ENCODE data around the gene CD4.
A peak's percentile ranks its signal among the peaks of the same experiment; 100 is the strongest.
"Not testable (repeated sequence)": the region's sequence is repeated elsewhere in the genome, so short reads cannot be mapped to it uniquely, and the experiment has no call there.

CD4 gene

DNA sequence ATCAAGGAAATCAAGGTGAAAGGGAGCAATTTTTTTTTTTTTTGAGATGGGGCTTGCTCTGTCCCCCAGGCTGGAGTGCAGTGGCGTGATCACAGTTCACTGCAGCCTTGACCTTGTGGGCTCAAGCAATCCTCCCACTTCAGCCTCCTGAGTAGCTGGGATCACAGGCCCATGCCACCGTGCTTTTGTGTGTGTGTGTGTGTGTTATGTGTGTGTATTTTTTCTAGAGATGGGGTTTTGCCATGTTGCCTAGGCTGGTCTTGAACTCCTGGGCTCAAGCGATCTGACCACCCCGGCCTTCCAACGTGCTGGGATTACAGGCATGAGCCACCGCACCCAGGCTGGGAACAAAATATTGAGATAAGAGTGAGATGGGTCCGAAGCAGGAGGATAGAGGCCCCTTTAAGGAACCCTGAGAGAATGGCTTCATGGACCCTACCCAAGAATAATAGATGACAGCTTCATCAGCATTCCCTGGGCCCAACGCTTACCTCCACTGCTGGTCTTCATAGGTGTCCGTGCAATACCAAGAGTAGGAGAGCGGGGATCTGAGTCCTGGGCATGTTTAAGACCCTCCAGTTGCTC is 60.7 kb downstream of the CD4 start:
- DNase-seq, result no peak

DNA sequence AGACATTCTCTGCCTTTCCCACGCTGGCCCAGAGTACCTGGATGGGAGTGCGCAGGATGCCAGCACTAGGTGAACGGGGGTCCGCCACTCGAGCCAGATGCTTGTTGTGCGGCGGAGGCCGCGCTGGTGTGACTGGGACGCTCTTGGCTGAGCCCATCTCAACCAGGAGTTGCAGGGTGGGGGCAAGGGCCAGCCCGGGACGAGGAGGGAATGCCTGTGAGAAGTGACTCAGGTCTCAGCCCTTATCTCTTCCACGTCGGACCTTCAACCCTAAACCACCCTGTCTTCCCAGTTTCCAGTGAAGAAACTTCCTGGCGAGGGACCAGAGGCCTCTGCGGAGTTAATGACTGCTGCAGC is 61.4 kb downstream of the CD4 start:
- DNase-seq, result no peak

DNA sequence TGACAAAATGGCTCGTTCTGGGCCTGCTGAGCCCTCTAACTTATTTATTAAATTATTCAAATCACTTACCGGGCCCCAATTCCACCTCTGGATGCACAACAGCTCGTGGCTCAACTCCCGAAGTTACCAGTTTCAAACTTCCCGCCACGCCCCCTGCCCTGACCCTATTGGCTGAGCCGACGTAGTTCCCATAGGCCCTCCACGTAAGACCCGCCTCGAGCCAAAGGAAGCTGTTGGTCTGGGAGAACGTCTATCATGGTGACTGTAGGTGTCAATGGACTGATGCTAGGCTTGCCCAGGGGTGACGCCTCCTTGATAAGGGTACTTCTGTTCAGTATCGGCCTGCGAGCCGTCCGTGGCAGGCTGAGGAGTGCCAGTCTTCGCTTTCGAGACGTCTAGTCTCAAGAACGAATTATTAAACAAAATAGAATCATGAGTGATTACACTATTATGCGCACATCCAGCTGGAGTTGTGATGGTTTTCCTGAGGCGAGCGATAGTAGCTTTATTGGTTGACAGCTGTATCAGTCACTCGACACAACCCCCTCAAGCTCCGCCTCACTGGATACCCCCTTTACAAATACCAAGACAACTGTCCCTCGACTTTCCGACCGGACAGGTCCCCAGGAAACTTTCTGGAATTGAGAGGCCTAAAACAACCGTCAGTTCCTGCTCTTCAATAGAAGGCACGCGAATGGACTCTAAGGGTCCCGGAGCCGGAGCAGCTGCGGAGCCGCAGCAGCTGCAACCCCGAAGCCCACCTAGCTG is 62.0 kb downstream of the CD4 start, which contains the start of gene CDCA3:
TSS of gene CDCA3 (minus strand) at position 134 of the 768 bp plus-strand sequence. CDS start 334 bp downstream, outside the sequence.
- peak; percentile 82 for DNase-seq

DNA sequence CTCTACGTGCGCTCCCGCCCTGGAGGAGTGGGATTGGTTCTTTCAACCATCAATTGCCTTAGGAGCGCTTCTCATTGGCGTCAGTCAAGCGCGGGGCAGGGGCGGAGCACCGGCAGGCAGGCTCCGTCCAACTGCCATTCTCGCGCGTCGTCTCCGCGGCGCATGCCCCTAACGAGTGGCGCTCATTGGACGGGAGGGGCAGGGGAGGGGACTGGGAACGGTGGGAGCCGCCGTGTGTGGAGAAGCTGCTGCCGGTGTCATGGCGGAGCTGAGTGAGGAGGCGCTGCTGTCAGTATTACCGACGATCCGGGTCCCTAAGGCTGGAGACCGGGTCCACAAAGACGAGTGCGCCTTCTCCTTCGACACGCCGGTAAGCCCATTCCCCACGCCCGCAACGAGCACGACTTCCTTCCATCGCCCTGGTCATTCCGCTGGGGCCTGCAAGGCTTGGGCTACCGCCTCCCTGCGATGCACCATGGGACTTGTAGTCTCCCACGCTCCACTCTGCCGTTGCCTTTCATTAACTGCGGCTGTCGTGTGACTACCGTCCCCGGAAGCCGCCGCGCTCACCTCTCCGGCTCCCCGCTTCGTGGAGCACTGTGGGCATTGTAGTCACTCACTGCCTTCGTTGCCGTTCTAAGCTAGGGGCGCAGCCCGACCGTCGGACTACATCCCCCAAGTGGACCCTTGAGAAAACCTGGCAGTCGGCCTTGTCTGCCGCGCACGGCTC is 62.8 kb downstream of the CD4 start, which contains the start of gene USP5:
TSS of gene USP5 (plus strand) at position 230 of the 730 bp plus-strand sequence. CDS start at position 260, 30 bp downstream.
- DNase-seq, result peak; percentile 93

- DNase-seq, result no peak
These were observed 63.5 kb downstream of the CD4 start for GRCh38 chr12:6852651-6853354.

DNA sequence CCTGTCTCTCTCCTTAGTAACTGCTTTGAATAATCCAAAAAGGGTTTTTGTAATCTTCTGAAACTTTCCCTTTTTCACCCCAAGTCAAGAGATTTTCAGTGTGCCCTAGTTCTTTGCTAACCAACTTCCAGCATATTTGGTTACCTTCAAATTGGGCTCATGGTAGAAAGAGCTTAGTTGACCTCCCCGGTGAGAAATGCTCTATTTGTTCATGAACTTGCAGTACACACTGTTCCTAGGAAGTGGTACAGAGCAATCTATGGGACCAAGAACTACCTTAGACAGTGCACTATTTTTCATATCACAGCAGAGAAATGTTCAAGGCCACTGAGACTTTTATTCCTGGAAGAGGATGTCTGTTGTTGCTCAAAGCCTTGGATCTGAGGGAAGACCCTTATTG is 64.3 kb downstream of the CD4 start:
- no peak for DNase-seq

- no peak for DNase-seq
These were observed 64.7 kb downstream of the CD4 start for GRCh38 chr12:6854036-6854435.

- no peak for DNase-seq
These were observed 66.0 kb downstream of the CD4 start for GRCh38 chr12:6855322-6855721.

DNA sequence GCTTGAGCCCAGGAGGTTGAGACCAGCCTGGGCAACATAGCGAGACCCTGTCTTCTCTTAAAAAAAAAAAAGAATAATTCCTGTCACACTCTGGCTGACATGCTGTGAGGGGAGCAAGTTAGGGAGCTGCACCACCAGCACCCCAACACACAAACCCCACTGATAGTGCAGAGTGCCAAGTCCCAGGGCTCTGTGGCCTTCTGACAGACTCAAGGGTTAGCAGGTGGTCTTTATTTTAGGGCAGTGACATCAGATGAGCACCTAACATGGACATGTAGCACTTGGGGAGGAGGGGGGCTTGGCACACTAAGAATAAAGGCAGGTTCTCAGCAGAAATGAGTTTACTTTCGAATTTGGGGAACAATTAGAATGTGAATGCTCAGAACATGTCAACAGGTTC is 69.5 kb downstream of the CD4 start:
- DNase-seq, result no peak

- no peak for DNase-seq
These were observed 70.8 kb downstream of the CD4 start for GRCh38 chr12:6860116-6860515.

DNA sequence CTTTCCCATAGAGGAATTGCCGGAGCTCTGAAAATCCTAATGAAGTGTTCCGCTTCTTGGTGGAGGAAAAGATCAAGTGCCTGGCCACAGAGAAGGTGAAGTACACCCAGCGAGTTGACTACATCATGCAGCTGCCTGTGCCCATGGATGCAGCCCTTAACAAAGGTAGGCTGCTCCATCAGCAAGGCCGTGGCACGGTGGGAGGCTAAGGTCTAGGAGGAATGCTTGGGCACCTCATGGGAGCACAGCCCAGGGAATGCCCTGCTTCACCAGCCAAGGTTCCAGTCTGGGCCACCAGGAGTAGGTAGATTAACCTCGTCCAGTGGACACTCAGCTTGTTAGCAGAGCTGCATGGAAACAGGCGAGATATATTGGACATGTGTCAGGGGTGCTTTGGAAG is 71.6 kb downstream of the CD4 start:
- DNase-seq, result no peak

DNA sequence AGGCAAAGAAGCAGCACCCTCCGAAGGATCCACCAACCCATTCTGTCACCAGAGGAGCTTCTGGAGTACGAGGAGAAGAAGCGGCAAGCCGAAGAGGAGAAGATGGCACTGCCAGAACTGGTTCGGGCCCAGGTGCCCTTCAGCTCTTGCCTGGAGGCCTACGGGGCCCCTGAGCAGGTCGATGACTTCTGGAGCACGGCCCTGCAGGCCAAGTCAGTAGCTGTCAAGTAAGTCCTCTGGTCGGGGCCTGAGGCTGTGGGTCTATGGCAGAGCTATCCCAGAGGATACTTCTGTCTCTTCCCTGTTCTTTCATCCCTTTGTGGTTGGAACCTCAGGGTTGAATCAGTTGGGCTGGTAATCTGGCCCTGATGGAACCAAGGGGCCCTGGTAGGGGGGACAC is 72.1 kb downstream of the CD4 start:
- no peak for DNase-seq

DNA sequence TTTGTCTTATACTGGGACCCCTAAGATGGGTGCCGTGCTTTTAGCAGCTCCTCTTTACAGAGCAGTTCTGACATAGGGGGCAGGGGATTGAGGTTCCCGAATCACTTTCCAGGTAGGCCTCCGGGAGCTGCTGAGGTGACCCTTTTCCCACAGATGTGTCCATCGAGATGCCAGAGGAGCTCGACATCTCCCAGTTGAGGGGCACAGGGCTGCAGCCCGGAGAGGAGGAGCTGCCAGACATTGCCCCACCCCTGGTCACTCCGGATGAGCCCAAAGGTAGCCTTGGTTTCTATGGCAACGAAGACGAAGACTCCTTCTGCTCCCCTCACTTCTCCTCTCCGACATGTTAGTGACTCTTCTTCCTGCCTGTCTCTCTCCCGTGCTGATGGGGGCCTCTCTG is 73.7 kb downstream of the CD4 start:
- no peak for DNase-seq

DNA sequence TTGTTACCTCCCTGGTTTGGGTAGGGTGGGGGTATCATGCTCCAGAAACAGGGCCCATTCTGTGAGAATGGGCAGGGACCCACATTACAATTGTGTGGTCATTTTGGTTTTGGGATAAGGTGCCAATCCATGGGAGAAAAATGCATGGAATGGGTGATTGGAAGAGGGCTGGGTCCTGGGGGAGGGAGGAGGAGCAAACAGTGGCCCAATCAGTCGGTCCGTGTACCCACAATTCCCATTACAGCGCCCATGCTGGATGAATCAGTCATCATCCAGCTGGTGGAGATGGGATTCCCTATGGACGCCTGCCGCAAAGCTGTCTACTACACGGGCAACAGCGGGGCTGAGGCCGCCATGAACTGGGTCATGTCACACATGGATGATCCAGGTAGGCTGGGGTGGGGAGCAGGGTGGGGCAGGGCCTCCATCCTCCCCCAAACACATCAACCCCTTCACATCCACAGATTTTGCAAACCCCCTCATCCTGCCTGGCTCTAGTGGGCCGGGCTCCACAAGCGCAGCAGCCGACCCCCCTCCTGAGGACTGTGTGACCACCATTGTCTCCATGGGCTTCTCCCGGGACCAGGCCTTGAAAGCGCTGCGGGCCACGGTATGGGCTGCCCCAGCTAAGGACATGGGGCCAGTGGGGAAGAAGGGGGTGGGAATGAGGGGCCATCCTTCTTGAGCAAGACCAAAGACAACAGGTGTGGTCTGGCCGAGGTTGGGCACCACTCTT is 74.4 kb downstream of the CD4 start:
- DNase-seq, result no peak

- not testable (repeated sequence) for DNase-seq
These were observed 76.0 kb downstream of the CD4 start for GRCh38 chr12:6865307-6865706.

DNA sequence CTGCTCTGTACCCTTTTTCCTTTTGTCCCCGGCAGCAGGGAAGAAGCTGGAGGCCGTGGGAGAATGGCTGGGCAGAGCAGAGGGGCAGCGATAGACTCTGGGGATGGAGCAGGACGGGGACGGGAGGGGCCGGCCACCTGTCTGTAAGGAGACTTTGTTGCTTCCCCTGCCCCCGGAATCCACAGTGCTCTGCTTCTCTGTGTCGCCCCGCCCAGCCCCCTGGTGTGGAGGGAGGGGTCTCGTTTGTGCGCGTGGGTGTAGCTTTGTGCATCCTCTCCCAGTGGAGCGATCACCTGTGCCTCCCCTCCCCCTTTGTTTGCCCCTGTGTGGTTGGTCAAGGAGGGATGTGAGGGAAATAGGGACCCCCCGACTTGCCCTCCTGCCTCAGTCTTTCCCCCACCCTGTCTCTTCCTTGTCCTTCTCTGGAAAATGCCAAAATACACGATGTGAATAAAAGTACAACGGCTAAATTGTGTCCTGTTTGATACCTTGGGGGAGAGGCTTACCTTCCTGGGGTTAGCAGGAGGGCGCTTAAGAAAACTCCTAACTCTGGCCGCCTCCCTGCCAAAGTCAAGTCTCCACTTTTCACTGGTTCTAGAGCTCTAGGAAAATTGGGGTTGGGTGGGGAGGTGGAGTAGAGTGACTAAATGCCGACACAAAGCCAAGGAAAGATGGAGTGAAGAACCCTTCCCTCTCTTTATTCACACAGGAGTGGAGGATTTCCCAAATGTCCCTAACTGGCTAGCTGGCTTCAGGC is 77.0 kb downstream of the CD4 start:
- no peak for DNase-seq

DNA sequence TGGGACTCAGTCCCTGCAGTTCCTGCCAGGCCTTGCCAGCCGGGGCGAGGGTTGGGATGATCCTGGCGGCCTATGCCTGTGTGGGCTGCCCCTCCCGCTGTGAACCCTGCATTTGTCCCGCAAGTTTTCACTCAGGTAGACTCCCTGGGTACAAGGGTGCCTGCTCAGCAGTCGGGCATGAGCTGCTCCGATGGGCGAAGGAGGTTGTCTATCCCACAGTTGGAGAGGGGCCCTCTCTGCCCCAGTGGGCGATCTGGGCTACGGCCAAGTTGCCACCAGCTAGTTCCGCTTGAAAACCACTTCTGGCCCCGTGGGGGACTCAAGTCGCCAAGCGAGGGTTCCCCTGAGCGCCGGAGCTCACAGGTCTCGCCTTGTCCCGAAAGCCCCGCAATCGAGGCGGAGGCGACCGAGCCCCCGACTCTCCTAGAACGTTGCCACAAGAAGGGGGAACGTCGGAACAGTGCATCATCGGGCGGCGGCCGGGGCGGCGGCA is 77.6 kb downstream of the CD4 start:
- DNase-seq, result no peak

DNA sequence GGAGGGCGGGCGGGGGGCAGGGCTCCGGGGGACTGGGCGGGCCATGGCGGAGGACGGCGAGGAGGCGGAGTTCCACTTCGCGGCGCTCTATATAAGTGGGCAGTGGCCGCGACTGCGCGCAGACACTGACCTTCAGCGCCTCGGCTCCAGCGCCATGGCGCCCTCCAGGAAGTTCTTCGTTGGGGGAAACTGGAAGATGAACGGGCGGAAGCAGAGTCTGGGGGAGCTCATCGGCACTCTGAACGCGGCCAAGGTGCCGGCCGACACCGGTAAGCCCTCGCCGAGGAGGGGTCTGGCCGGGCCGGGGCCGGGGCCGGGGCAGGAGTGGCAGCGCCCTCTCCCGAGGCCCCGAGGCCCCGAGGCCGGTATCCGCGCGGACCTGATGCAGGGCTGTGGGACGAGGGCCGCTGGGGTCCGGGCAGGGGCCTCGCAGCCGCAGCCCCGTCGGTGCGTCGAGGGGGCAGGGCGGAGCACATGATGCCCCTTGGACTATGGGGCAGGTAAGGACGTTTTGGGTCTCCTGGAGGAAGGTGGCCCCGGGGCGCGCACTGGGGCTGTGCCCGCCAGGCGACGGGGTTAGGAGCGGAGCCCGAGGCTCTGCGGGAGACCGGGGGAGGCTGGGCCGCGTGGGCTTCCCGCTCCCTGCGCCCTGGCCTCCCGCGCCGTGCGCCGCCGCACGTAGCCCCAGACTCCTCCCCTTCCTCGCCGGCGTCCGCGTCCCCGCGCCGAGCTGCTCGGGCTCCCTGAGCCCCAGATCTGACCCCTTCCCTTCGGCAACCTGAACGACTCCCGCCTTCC is 78.3 kb downstream of the CD4 start, which contains the start of gene TPI1:
TSS of gene TPI1 (plus strand) at position 119 of the 798 bp plus-strand sequence. CDS start at position 155, 36 bp downstream.
- no peak for DNase-seq

- DNase-seq, result no peak
These were observed 79.1 kb downstream of the CD4 start for GRCh38 chr12:6868211-6869048.

Measured in NCI-H524 treated with DMSO at 0.1 percent for 48 hours (cell line).